HG02610 (cell line): ENCODE results near the gene PLA2G4E.
A peak's percentile ranks its signal among the peaks of the same experiment; 100 is the strongest.

Source experiments
- ATAC-seq: cut with Tn5 transposase; IDR thresholded peaks from one replicate; pipeline ENCODE4 v1.9.1; 2021; ENCODE audit warnings: mild to moderate bottlenecking, moderate library complexity; ENCODE audit not compliant: unreplicated experiment

The PLA2G4E gene

GRCh38 chr15:41995476-41995855 is 25.4 kb downstream of the PLA2G4E start:
- ATAC-seq = no peak

- no peak for ATAC-seq
Measured at GRCh38 chr15:41994772-41995475, 25.9 kb downstream of the PLA2G4E start.

- no peak for ATAC-seq
Measured at GRCh38 chr15:41994171-41994650, 26.6 kb downstream of the PLA2G4E start.

- no peak for ATAC-seq
Measured at GRCh38 chr15:41993472-41994170, 27.2 kb downstream of the PLA2G4E start.

- no peak for ATAC-seq
Measured at GRCh38 chr15:41992803-41993190, 28.0 kb downstream of the PLA2G4E start.

- ATAC-seq = no peak
Measured at GRCh38 chr15:41992151-41992802, 28.6 kb downstream of the PLA2G4E start.

- no peak for ATAC-seq
Measured at GRCh38 chr15:41990691-41991090, 30.2 kb downstream of the PLA2G4E start.

GRCh38 chr15:41990243-41990605 is 30.6 kb downstream of the PLA2G4E start:
- no peak for ATAC-seq

- ATAC-seq = peak; percentile 54
Measured at GRCh38 chr15:41989573-41990242, 31.1 kb downstream of the PLA2G4E start.

GRCh38 chr15:41988896-41989572 is 31.8 kb downstream of the PLA2G4E start:
- ATAC-seq = no peak

- ATAC-seq = no peak
Measured at GRCh38 chr15:41987925-41988275, 32.9 kb downstream of the PLA2G4E start.

- no peak for ATAC-seq
Measured at GRCh38 chr15:41987246-41987924, 33.5 kb downstream of the PLA2G4E start.

- ATAC-seq = no peak
Measured at GRCh38 chr15:41985236-41986160, 35.3 kb downstream of the PLA2G4E start.

GRCh38 chr15:41984622-41985021 is 36.2 kb downstream of the PLA2G4E start:
- ATAC-seq = no peak

- no peak for ATAC-seq
Measured at GRCh38 chr15:41983621-41984571, 36.9 kb downstream of the PLA2G4E start.

GRCh38 chr15:41983221-41983620 is 37.6 kb downstream of the PLA2G4E start:
- no peak for ATAC-seq

GRCh38 chr15:41982133-41982930 is 38.5 kb downstream of the PLA2G4E start:
- no peak for ATAC-seq
